ENCODE data around the gene ACTR10.
A peak's percentile ranks its signal among the peaks of the same experiment; 100 is the strongest.

Gene ACTR10

DNA sequence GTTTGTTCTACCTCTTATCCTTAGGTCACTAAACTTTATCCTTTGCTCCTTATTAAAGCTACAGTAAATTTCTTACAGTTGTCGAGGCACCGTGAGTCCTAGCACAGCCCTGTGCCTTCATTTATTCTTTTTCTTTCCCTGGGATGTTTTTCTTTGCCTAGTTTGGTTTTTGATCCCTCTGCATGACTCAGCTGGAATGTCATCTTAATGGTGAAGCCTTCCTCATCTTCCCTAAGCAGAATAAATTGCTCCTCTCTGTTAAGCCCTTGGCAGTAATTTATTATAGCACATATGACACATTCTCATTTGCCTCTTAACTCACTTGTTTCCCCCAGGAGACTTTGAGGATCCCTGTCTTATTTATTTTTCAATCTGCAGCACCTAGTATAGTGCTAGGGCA is 16.6 kb downstream of the ACTR10 start:
- Histone ChIP-seq H4K91ac (ENCODE audit: low read depth, low read length, poor library complexity) (no peak overlapping the region), H2BK5ac (ENCODE audit: low read length) (no peak overlapping the region), H3K27me3 (ENCODE audit: control insufficient read depth in 3 of 3, insufficient read depth in 3 of 3, low read depth in 1 of 3, low read length in 3 of 3) (no peaks in the 10 kb centered on the region), H3K18ac (ENCODE audit: low read length) (no peak overlapping the region), H3K4me2 (ENCODE audit: insufficient read depth, low read length, poor library complexity, severe bottlenecking) (no peak overlapping the region), H2BK120ac (ENCODE audit: low read depth, low read length) (no peak overlapping the region), H3K4me3 (ENCODE audit: low read length in 2 of 2) (no peak overlapping the region), H4K8ac (ENCODE audit: low read depth, low read length) (no peak overlapping the region), H3K9ac (ENCODE audit: low read depth, low read length, poor library complexity) (no peak overlapping the region), H3K4ac (ENCODE audit: low read length) (no peak overlapping the region), H3K27ac (replicated peaks; ENCODE audit: low read length) (no peak overlapping the region), H2AFZ (ENCODE audit: low read length) (no peak overlapping the region), H3K36me3 (replicated peaks in 1 of 2; ENCODE audit: control insufficient read depth in 2 of 2, insufficient read depth in 2 of 2, low read length in 2 of 2) (peaks cover 0 to 91% of the 10 kb centered on the region in 2 donors), H2BK12ac (ENCODE audit: low read length) (no peak overlapping the region), H3K14ac (ENCODE audit: low read length) (no peak overlapping the region), H3K9me3 (replicated peaks in 1 of 2; ENCODE audit: control insufficient read depth in 2 of 2, insufficient read depth in 1 of 2, low read depth in 1 of 2, low read length in 2 of 2) (peaks cover 0 to 5% of the 10 kb centered on the region in 2 donors), H3K79me1 (ENCODE audit: low read depth, low read length) (no peaks in the 10 kb centered on the region), H3K23ac (ENCODE audit: low read depth, low read length, poor library complexity) (no peak overlapping the region), H2BK15ac (ENCODE audit: low read length) (no peak overlapping the region), H3K4me1 (ENCODE audit: control insufficient read depth in 2 of 2, insufficient read depth in 1 of 2, low read depth in 1 of 2, low read length in 2 of 2) (no peaks in the 10 kb centered on the region), H2AK5ac (ENCODE audit: low read depth, low read length) (no peak overlapping the region)
- no peak for DNase-seq (ENCODE audit: low spot score)
- no CpG with 5 or more reads among the region's 2 CpGs for WGBS, 2 donors (ENCODE audit: extremely low coverage in 2 of 2, insufficient read length in 2 of 2, insufficient replicate concordance in 1 of 2)

DNA sequence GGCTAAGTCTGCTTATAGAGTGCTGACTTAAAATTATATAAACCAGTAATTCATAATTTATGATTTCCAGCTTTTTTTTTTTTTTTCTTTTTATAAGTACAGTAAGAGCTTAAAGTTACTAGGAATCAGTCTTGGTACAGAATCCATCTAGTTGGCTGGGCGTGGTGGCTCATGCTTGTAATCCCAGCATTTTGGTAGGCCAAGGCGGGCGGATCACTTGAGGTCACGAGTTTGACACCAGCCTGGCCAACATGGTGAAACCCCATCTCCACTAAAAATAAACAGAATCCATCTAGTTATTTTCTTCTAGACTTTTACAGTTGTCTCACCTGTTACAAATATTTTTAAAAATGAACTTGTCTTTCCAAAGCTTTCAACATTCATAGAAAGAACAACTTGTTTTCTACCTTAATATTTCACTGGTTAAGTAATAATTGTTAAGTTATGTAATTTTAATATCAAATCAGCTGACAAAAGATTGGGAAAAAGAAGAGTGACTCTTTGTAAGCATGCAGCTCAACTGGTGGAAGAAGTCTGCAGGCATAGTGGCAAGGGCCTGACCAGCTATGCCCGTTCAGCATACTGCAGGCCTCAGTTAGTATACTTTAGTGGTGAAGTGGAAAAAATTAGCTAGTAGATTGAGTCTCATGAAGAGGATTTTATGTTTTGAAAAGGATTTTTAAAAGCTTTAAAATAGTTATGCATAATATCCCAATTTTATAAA is 27.3 kb downstream of the ACTR10 start:
- no peak overlapping the region for H3K27ac ChIP-seq (replicated peaks; ENCODE audit: low read length)
- no peaks in the 10 kb centered on the region for H3K79me1 ChIP-seq (ENCODE audit: low read depth, low read length)
- no peaks in the 10 kb centered on the region for H3K4me1 ChIP-seq (ENCODE audit: control insufficient read depth in 2 of 2, insufficient read depth in 1 of 2, low read depth in 1 of 2, low read length in 2 of 2)
- H2BK120ac ChIP-seq (ENCODE audit: low read depth, low read length), result no peak overlapping the region
- no peak overlapping the region for H2BK12ac ChIP-seq (ENCODE audit: low read length)
- H2BK15ac ChIP-seq (ENCODE audit: low read length), result no peak overlapping the region
- H2AK5ac ChIP-seq (ENCODE audit: low read depth, low read length), result no peak overlapping the region
- H4K91ac ChIP-seq (ENCODE audit: low read depth, low read length, poor library complexity), result no peak overlapping the region
- no peak for DNase-seq (ENCODE audit: low spot score)
- no peaks in the 10 kb centered on the region for H3K27me3 ChIP-seq (ENCODE audit: control insufficient read depth in 3 of 3, insufficient read depth in 3 of 3, low read depth in 1 of 3, low read length in 3 of 3)
- H2BK5ac ChIP-seq (ENCODE audit: low read length), result no peak overlapping the region
- H3K36me3 ChIP-seq (replicated peaks in 1 of 2; ENCODE audit: control insufficient read depth in 2 of 2, insufficient read depth in 2 of 2, low read length in 2 of 2), result peaks cover 0 to 66% of the 10 kb centered on the region in 2 donors
- no peak overlapping the region for H3K23ac ChIP-seq (ENCODE audit: low read depth, low read length, poor library complexity)
- H3K14ac ChIP-seq (ENCODE audit: low read length), result no peak overlapping the region
- H2AFZ ChIP-seq (ENCODE audit: low read length), result no peak overlapping the region
- H4K8ac ChIP-seq (ENCODE audit: low read depth, low read length), result no peak overlapping the region
- no peak overlapping the region for H3K4me3 ChIP-seq (ENCODE audit: low read length in 2 of 2)
- no peak overlapping the region for H3K4ac ChIP-seq (ENCODE audit: low read length)
- H3K9ac ChIP-seq (ENCODE audit: low read depth, low read length, poor library complexity), result no peak overlapping the region
- H3K9me3 ChIP-seq (replicated peaks in 1 of 2; ENCODE audit: control insufficient read depth in 2 of 2, insufficient read depth in 1 of 2, low read depth in 1 of 2, low read length in 2 of 2), result no peaks in the 10 kb centered on the region
- no peak overlapping the region for H3K4me2 ChIP-seq (ENCODE audit: insufficient read depth, low read length, poor library complexity, severe bottlenecking)
- no CpG with 5 or more reads among the region's 5 CpGs for WGBS, 2 donors (ENCODE audit: extremely low coverage in 2 of 2, insufficient read length in 2 of 2, insufficient replicate concordance in 1 of 2)
- no peak overlapping the region for H3K18ac ChIP-seq (ENCODE audit: low read length)

DNA sequence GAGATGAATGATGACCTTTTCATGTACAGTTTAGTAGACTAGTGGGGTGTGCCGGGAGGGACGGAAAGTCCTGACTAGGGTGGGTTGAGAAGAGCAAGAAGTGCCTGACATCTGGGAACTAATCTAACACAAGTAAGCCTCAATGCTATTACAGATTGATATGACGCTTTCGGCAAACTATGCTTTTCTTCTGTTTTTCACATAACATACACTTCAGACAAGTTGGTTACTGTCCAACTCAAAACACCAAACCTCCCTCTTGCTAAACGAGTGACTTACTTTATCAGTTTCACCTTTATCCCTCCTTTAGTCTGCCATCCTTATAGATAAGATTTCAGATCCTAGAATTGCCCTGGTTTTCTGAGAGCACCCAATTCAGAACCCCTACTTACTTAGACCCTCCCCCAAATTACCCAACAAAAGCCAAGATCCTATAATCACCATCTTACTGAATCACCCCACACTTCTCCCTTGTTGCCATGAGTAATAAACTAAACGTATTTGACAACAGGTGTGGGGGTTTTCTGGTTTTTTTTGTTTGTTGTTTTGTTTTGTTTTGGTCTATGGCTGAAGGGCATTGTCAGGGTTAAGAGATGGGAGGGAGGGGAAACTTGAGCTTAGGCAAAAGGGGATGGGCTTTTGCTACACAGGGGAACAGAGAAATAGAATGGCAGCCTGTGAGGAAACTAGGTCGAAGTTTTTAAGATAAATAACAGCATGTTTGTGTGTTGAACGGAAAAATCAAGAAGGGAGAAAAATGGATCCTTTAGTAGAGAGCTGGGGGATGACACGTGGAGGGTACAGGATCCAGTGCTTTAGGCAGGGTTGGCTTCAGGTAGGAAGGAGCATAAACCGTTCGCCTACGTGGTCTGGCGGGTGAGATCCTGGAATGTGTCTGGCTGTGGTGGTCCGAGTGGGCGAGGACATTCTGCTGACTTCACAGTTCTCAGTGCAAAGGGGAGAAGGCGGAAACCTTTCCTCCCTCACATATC is 38.6 kb downstream of the ACTR10 start:
- no peak overlapping the region for H2BK5ac ChIP-seq (ENCODE audit: low read length)
- no peaks in the 10 kb centered on the region for H3K79me1 ChIP-seq (ENCODE audit: low read depth, low read length)
- H2BK15ac ChIP-seq (ENCODE audit: low read length), result no peak overlapping the region
- H3K4me3 ChIP-seq (ENCODE audit: low read length in 2 of 2), result no peak overlapping the region
- no peak overlapping the region for H2AK5ac ChIP-seq (ENCODE audit: low read depth, low read length)
- H3K27me3 ChIP-seq (ENCODE audit: control insufficient read depth in 3 of 3, insufficient read depth in 3 of 3, low read depth in 1 of 3, low read length in 3 of 3), result no peaks in the 10 kb centered on the region
- DNase-seq (ENCODE audit: low spot score), result no peak
- H3K18ac ChIP-seq (ENCODE audit: low read length), result no peak overlapping the region
- WGBS, 2 donors (ENCODE audit: extremely low coverage in 2 of 2, insufficient read length in 2 of 2, insufficient replicate concordance in 1 of 2), result no CpG with 5 or more reads among the region's 16 CpGs
- H3K36me3 ChIP-seq (replicated peaks in 1 of 2; ENCODE audit: control insufficient read depth in 2 of 2, insufficient read depth in 2 of 2, low read length in 2 of 2), result peaks cover 0 to 20% of the 10 kb centered on the region in 2 donors
- no peak overlapping the region for H3K4ac ChIP-seq (ENCODE audit: low read length)
- H3K27ac ChIP-seq (replicated peaks; ENCODE audit: low read length), result no peak overlapping the region
- H3K4me2 ChIP-seq (ENCODE audit: insufficient read depth, low read length, poor library complexity, severe bottlenecking), result peak overlapping the region; percentile 22
- H3K9ac ChIP-seq (ENCODE audit: low read depth, low read length, poor library complexity), result no peak overlapping the region
- H4K91ac ChIP-seq (ENCODE audit: low read depth, low read length, poor library complexity), result no peak overlapping the region
- H2BK120ac ChIP-seq (ENCODE audit: low read depth, low read length), result no peak overlapping the region
- H3K14ac ChIP-seq (ENCODE audit: low read length), result no peak overlapping the region
- H2BK12ac ChIP-seq (ENCODE audit: low read length), result no peak overlapping the region
- H3K4me1 ChIP-seq (ENCODE audit: control insufficient read depth in 2 of 2, insufficient read depth in 1 of 2, low read depth in 1 of 2, low read length in 2 of 2), result peaks cover 4 to 7% of the 10 kb centered on the region in 2 donors
- H4K8ac ChIP-seq (ENCODE audit: low read depth, low read length), result no peak overlapping the region
- peak overlapping the region; percentile 75 for H3K23ac ChIP-seq (ENCODE audit: low read depth, low read length, poor library complexity)
- no peaks in the 10 kb centered on the region for H3K9me3 ChIP-seq (replicated peaks in 1 of 2; ENCODE audit: control insufficient read depth in 2 of 2, insufficient read depth in 1 of 2, low read depth in 1 of 2, low read length in 2 of 2)
- H2AFZ ChIP-seq (ENCODE audit: low read length), result no peak overlapping the region

Measured in neuronal stem cell (in vitro differentiated cells).